ENCODE results near the gene ADGRB3. TPM values are rescaled to one million over a fixed set of nuclear protein-coding genes. Genes with fewer than 3 reads are reported as not detected.

The ADGRB3 gene
- total RNA-seq, 1 donor from 2014 or later, result 1.8 TPM

GRCh38 chr6:68726992-68727391, 91.9 kb downstream of the ADGRB3 start:
- Mint-ChIP-seq H3K9me3 (ENCODE audit: low read depth) (no peaks in the 10 kb centered on the region), H3K27me3 (no peaks in the 10 kb centered on the region), H3K27ac (no peak overlapping the region), H3K36me3 (ENCODE audit: insufficient read depth) (no peaks in the 10 kb centered on the region), H3K4me1 (ENCODE audit: low read depth) (peaks cover 21% of the 10 kb centered on the region), H3K4me3 (ENCODE audit: low read depth) (no peak overlapping the region)
- TF ChIP-seq CTCF (IDR thresholded peaks at IDR 0.05; ENCODE audit: unreplicated experiment), result no peak
- DNase-seq (ENCODE audit: low spot score, unreplicated experiment), result no peak

GRCh38 chr6:68727699-68728098, 92.6 kb downstream of the ADGRB3 start:
- Mint-ChIP-seq H3K27me3 (no peaks in the 10 kb centered on the region), H3K27ac (no peak overlapping the region), H3K36me3 (ENCODE audit: insufficient read depth) (no peaks in the 10 kb centered on the region), H3K4me1 (ENCODE audit: low read depth) (peaks cover 21% of the 10 kb centered on the region), H3K9me3 (ENCODE audit: low read depth) (no peaks in the 10 kb centered on the region), H3K4me3 (ENCODE audit: low read depth) (no peak overlapping the region)
- TF ChIP-seq CTCF (IDR thresholded peaks at IDR 0.05; ENCODE audit: unreplicated experiment), result no peak
- DNase-seq (ENCODE audit: low spot score, unreplicated experiment), result no peak

GRCh38 chr6:68728159-68728979, 93.3 kb downstream of the ADGRB3 start:
- no peak overlapping the region for H3K27ac Mint-ChIP-seq
- no peaks in the 10 kb centered on the region for H3K36me3 Mint-ChIP-seq (ENCODE audit: insufficient read depth)
- peaks cover 21% of the 10 kb centered on the region for H3K4me1 Mint-ChIP-seq (ENCODE audit: low read depth)
- H3K9me3 Mint-ChIP-seq (ENCODE audit: low read depth), result no peaks in the 10 kb centered on the region
- DNase-seq (ENCODE audit: low spot score, unreplicated experiment), result no peak
- H3K27me3 Mint-ChIP-seq, result no peaks in the 10 kb centered on the region
- H3K4me3 Mint-ChIP-seq (ENCODE audit: low read depth), result no peak overlapping the region
- TF ChIP-seq CTCF (IDR thresholded peaks at IDR 0.05; ENCODE audit: unreplicated experiment), result no peak

GRCh38 chr6:68729377-68729903, 94.4 kb downstream of the ADGRB3 start:
- H3K36me3 Mint-ChIP-seq (ENCODE audit: insufficient read depth), result no peaks in the 10 kb centered on the region
- H3K4me3 Mint-ChIP-seq (ENCODE audit: low read depth), result no peak overlapping the region
- H3K27me3 Mint-ChIP-seq, result no peaks in the 10 kb centered on the region
- H3K9me3 Mint-ChIP-seq (ENCODE audit: low read depth), result no peaks in the 10 kb centered on the region
- H3K27ac Mint-ChIP-seq, result no peak overlapping the region
- TF ChIP-seq CTCF (IDR thresholded peaks at IDR 0.05; ENCODE audit: unreplicated experiment), result no peak
- DNase-seq (ENCODE audit: low spot score, unreplicated experiment), result no peak
- H3K4me1 Mint-ChIP-seq (ENCODE audit: low read depth), result peaks cover 20% of the 10 kb centered on the region

GRCh38 chr6:68730291-68731054, 95.4 kb downstream of the ADGRB3 start:
- TF ChIP-seq CTCF (IDR thresholded peaks at IDR 0.05; ENCODE audit: unreplicated experiment), result no peak
- H3K36me3 Mint-ChIP-seq (ENCODE audit: insufficient read depth), result no peaks in the 10 kb centered on the region
- H3K4me3 Mint-ChIP-seq (ENCODE audit: low read depth), result no peak overlapping the region
- no peaks in the 10 kb centered on the region for H3K9me3 Mint-ChIP-seq (ENCODE audit: low read depth)
- H3K27me3 Mint-ChIP-seq, result no peaks in the 10 kb centered on the region
- DNase-seq (ENCODE audit: low spot score, unreplicated experiment), result no peak
- no peak overlapping the region for H3K27ac Mint-ChIP-seq
- peaks cover 20% of the 10 kb centered on the region for H3K4me1 Mint-ChIP-seq (ENCODE audit: low read depth)
